Ishikawa (cell line): ENCODE data around the gene KRT80.

Experiments used
- CEBPB ChIP-seq: IDR thresholded peaks from 2 replicates; pipeline ENCODE4 v1.6.1; 2012
- CREB1 ChIP-seq: IDR thresholded peaks from 2 replicates; pipeline ENCODE4 v1.6.1; 2012; ENCODE audit warnings: low read depth
- EGR1 ChIP-seq: IDR thresholded peaks from 2 replicates; pipeline ENCODE4 v1.6.1; 2012
- EP300 ChIP-seq: IDR thresholded peaks from 2 replicates; pipeline ENCODE4 v1.6.1; 2012; ENCODE audit warnings: borderline replicate concordance
- FOXM1 ChIP-seq: IDR thresholded peaks from 2 replicates; pipeline ENCODE4 v1.6.1; 2012; ENCODE audit warnings: low read depth, borderline replicate concordance
- NFIC ChIP-seq: IDR thresholded peaks from 2 replicates; pipeline ENCODE4 v1.6.1; 2012
- RAD21 ChIP-seq: IDR thresholded peaks from 2 replicates; pipeline ENCODE4 v1.6.1; 2012; ENCODE audit warnings: low read depth
- TAF1 ChIP-seq: IDR thresholded peaks from 2 replicates; pipeline ENCODE4 v1.6.1; 2012; ENCODE audit warnings: low read depth, mild to moderate bottlenecking
- TCF12 ChIP-seq: IDR thresholded peaks from 2 replicates; pipeline ENCODE4 v1.6.1; 2012; ENCODE audit warnings: low read depth
- TEAD4 ChIP-seq: IDR thresholded peaks from 2 replicates; pipeline ENCODE4 v1.6.1; 2012
- YY1 ChIP-seq: IDR thresholded peaks from 2 replicates; pipeline ENCODE4 v1.6.1; 2012; ENCODE audit warnings: low read depth
- ZBTB7A ChIP-seq: IDR thresholded peaks from 2 replicates; pipeline ENCODE4 v1.6.1; 2012; ENCODE audit warnings: low read depth
- TF ChIP-seq, protein P1 (sequence below): IDR thresholded peaks from 2 replicates; pipeline ENCODE4 v1.6.1; 2012
- TF ChIP-seq, protein P2 (sequence below): IDR thresholded peaks from 2 replicates; pipeline ENCODE4 v1.6.1; 2012
- TF ChIP-seq, protein P3 (sequence below): IDR thresholded peaks from 2 replicates; pipeline ENCODE4 v1.6.1; 2012; ENCODE audit warnings: low read depth, mild to moderate bottlenecking

Gene KRT80

DNA sequence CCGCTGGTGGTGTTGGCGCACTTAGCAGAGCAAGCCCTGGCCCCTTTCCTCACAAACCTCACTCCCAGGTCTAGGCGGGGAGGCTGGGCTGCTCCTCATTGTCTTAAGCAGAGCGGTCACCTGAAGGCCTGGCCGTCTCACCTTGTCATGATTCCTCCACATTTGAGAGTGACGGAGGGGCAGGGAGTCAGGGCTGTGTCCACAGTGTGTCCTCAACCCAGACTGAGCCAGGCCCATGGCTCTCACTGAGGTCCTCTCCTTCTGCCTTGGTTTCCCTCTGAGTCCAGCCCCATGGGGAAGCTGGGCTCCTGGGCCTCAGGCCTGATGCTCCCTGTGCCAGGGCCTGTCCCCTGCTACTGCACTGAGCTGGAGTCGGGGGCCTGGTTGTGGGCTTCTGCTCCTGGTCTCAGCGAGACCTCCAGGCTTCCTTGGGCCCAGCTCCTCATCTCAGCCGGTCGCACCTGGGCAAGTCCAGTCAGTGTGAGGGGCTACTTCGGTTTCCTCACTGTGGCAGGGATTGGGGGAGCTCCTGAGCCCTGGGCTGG lies 44.9 kb downstream of the KRT80 start:
- TF ChIP-seq, protein P1, sequence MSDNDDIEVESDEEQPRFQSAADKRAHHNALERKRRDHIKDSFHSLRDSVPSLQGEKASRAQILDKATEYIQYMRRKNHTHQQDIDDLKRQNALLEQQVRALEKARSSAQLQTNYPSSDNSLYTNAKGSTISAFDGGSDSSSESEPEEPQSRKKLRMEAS = no peak
- TF ChIP-seq YY1 (no peak), CREB1 (no peak), TAF1 (no peak)

DNA sequence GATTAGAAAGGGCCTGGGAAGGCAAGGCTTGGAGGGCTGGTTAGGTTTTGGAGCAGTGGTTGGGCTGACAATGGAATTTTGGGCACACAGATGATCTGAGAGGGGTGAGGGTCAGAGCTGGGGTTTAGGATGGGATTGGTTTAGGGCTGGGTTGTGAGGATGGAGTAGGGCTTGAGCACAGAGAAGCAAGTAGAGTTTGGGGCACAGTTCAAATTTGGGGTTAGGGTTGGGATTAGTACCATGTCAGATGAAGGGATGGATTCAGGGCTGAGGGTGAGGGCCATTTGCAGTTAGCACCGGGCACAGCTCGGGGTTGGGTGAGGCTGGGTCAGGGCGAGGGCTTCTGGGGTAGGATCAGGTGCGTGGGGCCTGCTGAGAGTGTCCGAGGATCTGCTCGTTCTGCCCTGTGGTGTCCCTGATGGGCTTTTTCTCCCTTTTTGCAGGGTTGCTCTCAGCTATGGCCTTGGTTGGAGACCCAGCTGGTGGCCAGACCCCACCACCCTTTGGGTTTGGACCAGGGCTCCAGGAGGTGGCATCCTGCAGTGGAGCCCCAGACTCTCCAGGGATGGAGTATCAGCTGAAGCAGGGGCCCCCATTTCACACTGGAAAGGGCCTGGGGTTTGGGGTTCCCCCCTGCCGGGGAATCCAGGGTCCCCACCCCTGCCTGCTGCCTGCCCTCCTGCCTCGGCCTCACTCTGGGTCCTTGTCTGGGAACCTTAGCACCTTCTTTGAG lies 45.6 kb downstream of the KRT80 start:
- TF ChIP-seq TEAD4 (no peak), NFIC (no peak), ZBTB7A (no peak), YY1 (no peak), RAD21 (no peak), CREB1 (no peak), EGR1 (no peak), TCF12 (no peak), TAF1 (no peak), CEBPB (no peak), FOXM1 (no peak), EP300 (no peak; the same call in 1 of the 2 replicates)
- TF ChIP-seq, protein P1 = no peak
- TF ChIP-seq, protein P2, sequence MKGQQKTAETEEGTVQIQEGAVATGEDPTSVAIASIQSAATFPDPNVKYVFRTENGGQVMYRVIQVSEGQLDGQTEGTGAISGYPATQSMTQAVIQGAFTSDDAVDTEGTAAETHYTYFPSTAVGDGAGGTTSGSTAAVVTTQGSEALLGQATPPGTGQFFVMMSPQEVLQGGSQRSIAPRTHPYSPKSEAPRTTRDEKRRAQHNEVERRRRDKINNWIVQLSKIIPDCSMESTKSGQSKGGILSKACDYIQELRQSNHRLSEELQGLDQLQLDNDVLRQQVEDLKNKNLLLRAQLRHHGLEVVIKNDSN = no peak
- TF ChIP-seq, protein P3, sequence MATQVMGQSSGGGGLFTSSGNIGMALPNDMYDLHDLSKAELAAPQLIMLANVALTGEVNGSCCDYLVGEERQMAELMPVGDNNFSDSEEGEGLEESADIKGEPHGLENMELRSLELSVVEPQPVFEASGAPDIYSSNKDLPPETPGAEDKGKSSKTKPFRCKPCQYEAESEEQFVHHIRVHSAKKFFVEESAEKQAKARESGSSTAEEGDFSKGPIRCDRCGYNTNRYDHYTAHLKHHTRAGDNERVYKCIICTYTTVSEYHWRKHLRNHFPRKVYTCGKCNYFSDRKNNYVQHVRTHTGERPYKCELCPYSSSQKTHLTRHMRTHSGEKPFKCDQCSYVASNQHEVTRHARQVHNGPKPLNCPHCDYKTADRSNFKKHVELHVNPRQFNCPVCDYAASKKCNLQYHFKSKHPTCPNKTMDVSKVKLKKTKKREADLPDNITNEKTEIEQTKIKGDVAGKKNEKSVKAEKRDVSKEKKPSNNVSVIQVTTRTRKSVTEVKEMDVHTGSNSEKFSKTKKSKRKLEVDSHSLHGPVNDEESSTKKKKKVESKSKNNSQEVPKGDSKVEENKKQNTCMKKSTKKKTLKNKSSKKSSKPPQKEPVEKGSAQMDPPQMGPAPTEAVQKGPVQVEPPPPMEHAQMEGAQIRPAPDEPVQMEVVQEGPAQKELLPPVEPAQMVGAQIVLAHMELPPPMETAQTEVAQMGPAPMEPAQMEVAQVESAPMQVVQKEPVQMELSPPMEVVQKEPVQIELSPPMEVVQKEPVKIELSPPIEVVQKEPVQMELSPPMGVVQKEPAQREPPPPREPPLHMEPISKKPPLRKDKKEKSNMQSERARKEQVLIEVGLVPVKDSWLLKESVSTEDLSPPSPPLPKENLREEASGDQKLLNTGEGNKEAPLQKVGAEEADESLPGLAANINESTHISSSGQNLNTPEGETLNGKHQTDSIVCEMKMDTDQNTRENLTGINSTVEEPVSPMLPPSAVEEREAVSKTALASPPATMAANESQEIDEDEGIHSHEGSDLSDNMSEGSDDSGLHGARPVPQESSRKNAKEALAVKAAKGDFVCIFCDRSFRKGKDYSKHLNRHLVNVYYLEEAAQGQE = no peak

DNA sequence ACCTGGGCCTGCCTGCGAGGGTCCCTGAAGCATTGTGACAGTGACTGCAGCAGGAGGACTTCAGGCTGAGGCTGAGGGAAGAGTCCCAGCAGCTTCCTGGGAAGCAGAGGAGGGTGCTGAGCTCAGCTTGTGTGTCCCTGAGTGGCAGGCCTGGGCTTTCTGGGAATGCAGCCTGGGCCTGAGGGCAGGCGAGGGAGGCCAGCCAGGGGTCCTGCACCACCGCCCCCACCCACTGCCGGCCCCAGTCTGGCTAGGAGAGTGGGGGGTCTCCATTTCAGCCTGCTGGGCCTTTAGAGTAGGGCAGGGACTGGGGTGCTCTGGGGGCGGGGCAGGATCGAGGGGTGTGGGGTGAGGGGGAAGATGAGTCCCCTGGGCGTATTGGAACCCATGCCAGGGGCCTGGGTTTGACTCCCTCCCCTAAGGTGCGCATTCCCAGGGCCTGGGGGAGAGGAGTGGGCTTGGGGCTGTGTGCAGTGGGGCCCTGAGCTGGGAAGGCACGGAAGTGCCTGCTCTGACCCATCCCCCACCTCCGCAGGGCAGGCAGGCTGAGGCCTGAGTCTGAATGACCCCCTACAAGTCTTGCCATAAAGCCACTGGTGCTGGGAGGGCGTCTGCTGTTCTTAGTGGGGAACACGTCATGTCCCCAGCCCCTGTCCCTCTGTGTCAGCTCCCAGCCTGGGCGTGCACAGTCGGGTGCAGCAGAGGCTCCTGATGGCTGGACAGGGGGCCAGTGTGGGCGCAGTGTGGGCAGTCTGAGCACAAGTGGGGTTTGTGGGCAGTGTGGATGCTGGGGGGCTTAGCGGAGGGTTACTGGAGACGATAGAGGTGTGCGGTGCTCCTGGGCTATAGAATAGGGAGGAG lies 46.4 kb downstream of the KRT80 start:
- TF ChIP-seq EGR1 (no peak), EP300 (no peak), YY1 (no peak), ZBTB7A (no peak; the same call in 1 of the 2 replicates), TCF12 (no peak; the same call in 1 of the 2 replicates), FOXM1 (no peak), CEBPB (no peak)
- TF ChIP-seq, protein P3 = no peak
- TF ChIP-seq, protein P1 = no peak

DNA sequence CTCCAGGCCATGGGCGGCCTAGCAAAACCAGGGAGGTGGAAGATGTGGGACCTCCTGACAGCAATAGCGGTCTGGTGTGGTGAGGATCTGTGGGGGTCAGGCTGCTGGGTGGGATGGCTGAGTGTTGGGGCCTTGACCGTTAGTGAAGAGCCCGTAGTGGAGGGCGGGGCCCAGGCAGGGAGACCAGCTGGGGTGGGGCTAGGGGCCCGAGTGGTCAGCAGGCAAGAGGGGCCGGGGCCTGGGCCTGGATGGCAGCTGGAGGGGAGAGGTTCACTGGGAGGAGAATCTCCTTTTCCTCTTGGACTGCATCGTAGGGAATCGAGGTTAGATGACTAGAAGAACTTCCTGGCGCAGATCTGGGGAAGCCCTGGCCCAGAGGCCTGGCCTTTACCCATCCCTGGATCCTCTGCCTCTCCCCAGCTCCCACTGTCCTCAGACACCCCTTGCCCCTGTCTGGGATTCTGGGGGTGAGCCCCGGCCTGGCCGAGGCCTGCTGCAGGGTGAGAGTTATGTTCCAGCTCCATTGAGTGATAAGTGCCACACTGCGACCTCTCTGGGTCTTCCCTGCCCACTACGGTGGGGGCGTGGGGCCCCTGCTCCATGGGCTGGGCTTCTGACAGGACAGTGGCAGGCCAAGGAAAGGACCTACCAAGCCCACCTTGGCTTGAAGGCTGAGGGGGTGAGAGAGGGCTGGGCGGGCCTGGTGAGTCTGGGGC lies 47.1 kb downstream of the KRT80 start:
- no peak for TF ChIP-seq ZBTB7A
- TF ChIP-seq, protein P3 = no peak
- no peak for TF ChIP-seq EP300
- TF ChIP-seq, protein P2 = no peak
- no peak for TF ChIP-seq TAF1
- TF ChIP-seq TCF12 = no peak
- no peak for TF ChIP-seq CEBPB
- no peak for TF ChIP-seq NFIC
